Measurements from ENCODE around the gene PPT2. TPM values are rescaled to one million over a fixed set of nuclear protein-coding genes. Genes with fewer than 3 reads are reported as not detected.
A peak's percentile ranks its signal among the peaks of the same experiment; 100 is the strongest.

The PPT2 gene
- total RNA-seq, 2 experiments from 2014 or later = 19.2 to 23.7 TPM

GRCh38 chr6:32168350-32168749, 14.4 kb downstream of the PPT2 start:
- Mint-ChIP-seq H3K4me3 (no peak overlapping the region), H3K27me3 (no peaks in the 10 kb centered on the region), H3K27ac (no peak overlapping the region), H3K36me3 (peaks cover 19% of the 10 kb centered on the region), H3K9me3 (no peaks in the 10 kb centered on the region), H3K4me1 (peaks cover 8% of the 10 kb centered on the region)
- ATAC-seq (ENCODE audit: low read depth) (no peak), DNase-seq (no peak)
- POLR2A ChIA-PET = no interaction called here

- Mint-ChIP-seq H3K36me3 (peaks cover 19% of the 10 kb centered on the region), H3K27me3 (no peaks in the 10 kb centered on the region), H3K4me3 (no peak overlapping the region), H3K27ac (no peak overlapping the region), H3K4me1 (peaks cover 15% of the 10 kb centered on the region), H3K9me3 (no peaks in the 10 kb centered on the region)
- no peak for ATAC-seq (ENCODE audit: low read depth)
- DNase-seq = no peak
- POLR2A ChIA-PET = interaction anchor here (0.8 to 1.8 kb wide), 2 partner anchors 21 to 23 kb away, joined by 3 to 4 read pairs; partner anchors contain the start of genes GPSM3 and PBX2
These were observed 15.1 kb downstream of the PPT2 start for GRCh38 chr6:32168807-32169591.

- no peak for DNase-seq
- Mint-ChIP-seq H3K9me3 (no peaks in the 10 kb centered on the region), H3K27me3 (no peaks in the 10 kb centered on the region), H3K4me1 (peaks cover 21% of the 10 kb centered on the region), H3K4me3 (no peak overlapping the region), H3K27ac (no peak overlapping the region), H3K36me3 (peaks cover 20% of the 10 kb centered on the region)
- ATAC-seq (ENCODE audit: low read depth) = no peak
- POLR2A ChIA-PET = interaction anchor here (1.4 to 1.8 kb wide), 2 partner anchors 20 to 25 kb away, joined by 4 read pairs; partner anchors contain the start of gene PBX2
These were observed 16.4 kb downstream of the PPT2 start for GRCh38 chr6:32170294-32170693.

- POLR2A ChIA-PET = interaction anchor here (1.4 kb wide), 1 partner anchor 24 kb away, joined by 4 read pairs; no protein-coding TSS in a partner anchor
- no peak overlapping the region for H3K4me3 Mint-ChIP-seq
- H3K27ac Mint-ChIP-seq = no peak overlapping the region
- peaks cover 25% of the 10 kb centered on the region for H3K4me1 Mint-ChIP-seq
- DNase-seq (no peak), ATAC-seq (ENCODE audit: low read depth) (no peak)
- H3K36me3 Mint-ChIP-seq = peaks cover 17% of the 10 kb centered on the region
- H3K27me3 Mint-ChIP-seq = no peaks in the 10 kb centered on the region
- no peaks in the 10 kb centered on the region for H3K9me3 Mint-ChIP-seq
These were observed 17.3 kb downstream of the PPT2 start for GRCh38 chr6:32171234-32171633.

- peak overlapping the region; percentile 26 for H3K4me3 Mint-ChIP-seq
- no peaks in the 10 kb centered on the region for H3K27me3 Mint-ChIP-seq
- POLR2A ChIA-PET = interaction anchor here (1.0 to 2.6 kb wide), 2 partner anchors 18 to 22 kb away, joined by 3 to 6 read pairs; no protein-coding TSS in a partner anchor
- peaks cover 14% of the 10 kb centered on the region for H3K36me3 Mint-ChIP-seq
- H3K9me3 Mint-ChIP-seq = no peaks in the 10 kb centered on the region
- DNase-seq (no peak), ATAC-seq (ENCODE audit: low read depth) (no peak)
- peaks cover 37% of the 10 kb centered on the region for H3K4me1 Mint-ChIP-seq
- H3K27ac Mint-ChIP-seq = peak overlapping the region; percentile 49
These were observed 19.2 kb downstream of the PPT2 start for GRCh38 chr6:32173051-32173727.

GRCh38 chr6:32174416-32174815, 20.5 kb downstream of the PPT2 start:
- Mint-ChIP-seq H3K36me3 (peaks cover 18% of the 10 kb centered on the region), H3K27ac (no peak overlapping the region), H3K27me3 (no peaks in the 10 kb centered on the region), H3K4me1 (peaks cover 46% of the 10 kb centered on the region), H3K4me3 (peak overlapping the region; percentile 97), H3K9me3 (no peaks in the 10 kb centered on the region)
- ATAC-seq (ENCODE audit: low read depth) (no peak), DNase-seq (no peak)
- POLR2A ChIA-PET = interaction anchor here (1.0 to 2.6 kb wide), 2 partner anchors 17 to 21 kb away, joined by 3 to 6 read pairs; no protein-coding TSS in a partner anchor

- H3K27ac Mint-ChIP-seq = peak overlapping the region; percentile 83
- H3K4me1 Mint-ChIP-seq = peaks cover 50% of the 10 kb centered on the region
- POLR2A ChIA-PET = no interaction called here
- ATAC-seq (ENCODE audit: low read depth) = no peak
- no peak for DNase-seq
- peaks cover 17% of the 10 kb centered on the region for H3K36me3 Mint-ChIP-seq
- no peaks in the 10 kb centered on the region for H3K27me3 Mint-ChIP-seq
- H3K9me3 Mint-ChIP-seq = no peaks in the 10 kb centered on the region
- peak overlapping the region; percentile 97 for H3K4me3 Mint-ChIP-seq
These were observed 21.4 kb downstream of the PPT2 start for GRCh38 chr6:32175322-32175710.

GRCh38 chr6:32175711-32176475, 22.0 kb downstream of the PPT2 start, which contains the start of gene AGPAT1:
Gene AGPAT1, minus strand, starts transcription at chr6:32176084. Its CDS starts 4,588 bp downstream, at chr6:32171496.
- DNase-seq (peak; percentile 92), ATAC-seq (ENCODE audit: low read depth) (peak; percentile 39)
- no peaks in the 10 kb centered on the region for H3K9me3 Mint-ChIP-seq
- peaks cover 21% of the 10 kb centered on the region for H3K36me3 Mint-ChIP-seq
- H3K27me3 Mint-ChIP-seq = no peaks in the 10 kb centered on the region
- peak within 1 kb of the TSS; percentile 97 for H3K4me3 Mint-ChIP-seq
- peaks cover 54% of the 10 kb centered on the region for H3K4me1 Mint-ChIP-seq
- POLR2A ChIA-PET = interaction anchor here (0.8 to 2.6 kb wide), 6 partner anchors 15 to 204 kb away, joined by 3 to 20 read pairs (median 10); partner anchors contain the start of genes ATF6B, DXO, FKBPL and GPSM3
- peak within 1 kb of the TSS; percentile 98 for H3K27ac Mint-ChIP-seq

- POLR2A ChIA-PET = interaction anchor here (0.8 to 2.6 kb wide), 7 partner anchors 14 to 205 kb away, joined by 3 to 20 read pairs (median 7); partner anchors contain the start of genes ATF6B, DXO, FKBPL and GPSM3
- Mint-ChIP-seq H3K4me3 (peak overlapping the region; percentile 97), H3K36me3 (peaks cover 18% of the 10 kb centered on the region), H3K9me3 (no peaks in the 10 kb centered on the region), H3K27ac (peak overlapping the region; percentile 98), H3K4me1 (peaks cover 54% of the 10 kb centered on the region), H3K27me3 (no peaks in the 10 kb centered on the region)
- ATAC-seq (ENCODE audit: low read depth) (no peak), DNase-seq (no peak)
These were observed 22.7 kb downstream of the PPT2 start for GRCh38 chr6:32176476-32177182.

GRCh38 chr6:32177183-32177787, 23.3 kb downstream of the PPT2 start:
- Mint-ChIP-seq H3K27me3 (no peaks in the 10 kb centered on the region), H3K36me3 (peaks cover 18% of the 10 kb centered on the region), H3K9me3 (no peaks in the 10 kb centered on the region), H3K4me3 (peak overlapping the region; percentile 97), H3K27ac (peak overlapping the region; percentile 98), H3K4me1 (peaks cover 54% of the 10 kb centered on the region)
- POLR2A ChIA-PET = interaction anchor here (1.2 to 2.6 kb wide), 7 partner anchors 13 to 206 kb away, joined by 3 to 20 read pairs (median 7); partner anchors contain the start of genes ATF6B, DXO, FKBPL and GPSM3
- no peak for DNase-seq
- ATAC-seq (ENCODE audit: low read depth) = peak; percentile 1

GRCh38 chr6:32177788-32178546, 24.0 kb downstream of the PPT2 start, which contains the start of gene RNF5:
Gene RNF5, plus strand, starts transcription at chr6:32178405. Its CDS starts 107 bp downstream, at chr6:32178512.
- Mint-ChIP-seq H3K27me3 (no peaks in the 10 kb centered on the region), H3K27ac (peak within 1 kb of the TSS; percentile 98), H3K36me3 (peaks cover 18% of the 10 kb centered on the region), H3K9me3 (no peaks in the 10 kb centered on the region), H3K4me1 (peaks cover 52% of the 10 kb centered on the region), H3K4me3 (peak within 1 kb of the TSS; percentile 97)
- peak; percentile 89 for ATAC-seq (ENCODE audit: low read depth)
- peak; percentile 82 for DNase-seq
- POLR2A ChIA-PET = interaction anchor here (1.2 to 5.3 kb wide), 9 partner anchors 9 to 206 kb away, joined by 3 to 61 read pairs (median 7); partner anchors contain the start of genes ATF6B, DXO, FKBPL and GPSM3

All from activated naive CD8-positive, alpha-beta T cell treated with anti-CD3 and anti-CD28 coated beads, Interleukin-2, amount 10 ng/mL, durations not matched to agents 7 days and 5 days (primary cell).